ENCODE data around the gene SYT2. TPM values are rescaled to one million over a fixed set of nuclear protein-coding genes. Genes with fewer than 3 reads are reported as not detected.

SYT2 gene
- total RNA-seq, 1 experiment from 2014 or later = 12.1 TPM

DNA sequence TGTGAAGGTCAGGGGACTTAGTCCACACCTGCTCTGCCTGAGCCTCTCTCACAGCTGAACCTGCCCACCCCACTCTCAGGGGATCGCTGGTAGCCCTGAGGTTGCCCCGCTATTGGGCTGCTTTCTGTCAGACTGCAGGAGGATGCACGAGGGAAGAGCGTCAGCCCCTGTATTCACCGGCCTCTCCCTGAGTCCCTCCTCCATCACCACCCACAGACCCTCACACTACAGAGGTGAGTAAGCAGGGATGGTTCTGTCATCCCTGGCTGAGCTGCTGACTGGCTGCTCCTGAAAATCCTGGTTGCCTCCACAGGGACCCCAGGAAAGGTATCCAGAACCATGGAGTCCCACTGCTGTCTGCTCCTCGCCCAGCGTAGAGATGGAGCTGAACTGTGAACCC is 118.7 kb downstream of the SYT2 start:
- Mint-ChIP-seq H3K4me1 (no peaks in the 10 kb centered on the region), H3K27ac (no peak overlapping the region)
- TF ChIP-seq NFE2L1 (CRISPR knock-in tag; IDR thresholded peaks at IDR 0.05) (no peak), TEAD4 (CRISPR knock-in tag; IDR thresholded peaks at IDR 0.05) (no peak), NR3C1 (CRISPR knock-in tag; conservative IDR thresholded peaks at IDR 0.05; ENCODE audit: low read depth) (no peak), IRF2 (CRISPR knock-in tag; IDR thresholded peaks at IDR 0.05; ENCODE audit: borderline replicate concordance, low read depth) (no peak), TCF7 (CRISPR knock-in tag; IDR thresholded peaks at IDR 0.05; ENCODE audit: low read depth) (no peak), ZNF138 (CRISPR knock-in tag; conservative IDR thresholded peaks at IDR 0.05) (no peak), RELA (CRISPR knock-in tag; IDR thresholded peaks at IDR 0.05; ENCODE audit: borderline replicate concordance) (no peak), NR2C2 (CRISPR knock-in tag; IDR thresholded peaks at IDR 0.05) (no peak)
- TF ChIP-seq, protein P1, sequence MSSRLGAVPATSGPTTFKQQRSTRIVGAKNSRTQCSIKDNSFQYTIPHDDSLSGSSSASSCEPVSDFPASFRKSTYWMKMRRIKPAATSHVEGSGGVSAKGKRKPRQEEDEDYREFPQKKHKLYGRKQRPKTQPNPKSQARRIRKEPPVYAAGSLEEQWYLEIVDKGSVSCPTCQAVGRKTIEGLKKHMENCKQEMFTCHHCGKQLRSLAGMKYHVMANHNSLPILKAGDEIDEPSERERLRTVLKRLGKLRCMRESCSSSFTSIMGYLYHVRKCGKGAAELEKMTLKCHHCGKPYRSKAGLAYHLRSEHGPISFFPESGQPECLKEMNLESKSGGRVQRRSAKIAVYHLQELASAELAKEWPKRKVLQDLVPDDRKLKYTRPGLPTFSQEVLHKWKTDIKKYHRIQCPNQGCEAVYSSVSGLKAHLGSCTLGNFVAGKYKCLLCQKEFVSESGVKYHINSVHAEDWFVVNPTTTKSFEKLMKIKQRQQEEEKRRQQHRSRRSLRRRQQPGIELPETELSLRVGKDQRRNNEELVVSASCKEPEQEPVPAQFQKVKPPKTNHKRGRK (CRISPR knock-in tag; IDR thresholded peaks at IDR 0.05; ENCODE audit: borderline replicate concordance) = no peak
- TF ChIP-seq, protein P2, sequence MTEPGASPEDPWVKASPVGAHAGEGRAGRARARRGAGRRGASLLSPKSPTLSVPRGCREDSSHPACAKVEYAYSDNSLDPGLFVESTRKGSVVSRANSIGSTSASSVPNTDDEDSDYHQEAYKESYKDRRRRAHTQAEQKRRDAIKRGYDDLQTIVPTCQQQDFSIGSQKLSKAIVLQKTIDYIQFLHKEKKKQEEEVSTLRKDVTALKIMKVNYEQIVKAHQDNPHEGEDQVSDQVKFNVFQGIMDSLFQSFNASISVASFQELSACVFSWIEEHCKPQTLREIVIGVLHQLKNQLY (CRISPR knock-in tag; IDR thresholded peaks at IDR 0.05) = no peak
- TF ChIP-seq, protein P3, sequence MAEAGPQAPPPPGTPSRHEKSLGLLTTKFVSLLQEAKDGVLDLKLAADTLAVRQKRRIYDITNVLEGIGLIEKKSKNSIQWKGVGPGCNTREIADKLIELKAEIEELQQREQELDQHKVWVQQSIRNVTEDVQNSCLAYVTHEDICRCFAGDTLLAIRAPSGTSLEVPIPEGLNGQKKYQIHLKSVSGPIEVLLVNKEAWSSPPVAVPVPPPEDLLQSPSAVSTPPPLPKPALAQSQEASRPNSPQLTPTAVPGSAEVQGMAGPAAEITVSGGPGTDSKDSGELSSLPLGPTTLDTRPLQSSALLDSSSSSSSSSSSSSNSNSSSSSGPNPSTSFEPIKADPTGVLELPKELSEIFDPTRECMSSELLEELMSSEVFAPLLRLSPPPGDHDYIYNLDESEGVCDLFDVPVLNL (CRISPR knock-in tag; IDR thresholded peaks at IDR 0.05; ENCODE audit: borderline replicate concordance, low read depth) = no peak
- TF ChIP-seq, protein P4, sequence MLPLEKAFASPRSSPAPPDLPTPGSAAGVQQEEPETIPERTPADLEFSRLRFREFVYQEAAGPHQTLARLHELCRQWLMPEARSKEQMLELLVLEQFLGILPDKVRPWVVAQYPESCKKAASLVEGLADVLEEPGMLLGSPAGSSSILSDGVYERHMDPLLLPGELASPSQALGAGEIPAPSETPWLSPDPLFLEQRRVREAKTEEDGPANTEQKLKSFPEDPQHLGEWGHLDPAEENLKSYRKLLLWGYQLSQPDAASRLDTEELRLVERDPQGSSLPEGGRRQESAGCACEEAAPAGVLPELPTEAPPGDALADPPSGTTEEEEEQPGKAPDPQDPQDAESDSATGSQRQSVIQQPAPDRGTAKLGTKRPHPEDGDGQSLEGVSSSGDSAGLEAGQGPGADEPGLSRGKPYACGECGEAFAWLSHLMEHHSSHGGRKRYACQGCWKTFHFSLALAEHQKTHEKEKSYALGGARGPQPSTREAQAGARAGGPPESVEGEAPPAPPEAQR (CRISPR knock-in tag; IDR thresholded peaks at IDR 0.05) = no peak
- TF ChIP-seq, protein P5, sequence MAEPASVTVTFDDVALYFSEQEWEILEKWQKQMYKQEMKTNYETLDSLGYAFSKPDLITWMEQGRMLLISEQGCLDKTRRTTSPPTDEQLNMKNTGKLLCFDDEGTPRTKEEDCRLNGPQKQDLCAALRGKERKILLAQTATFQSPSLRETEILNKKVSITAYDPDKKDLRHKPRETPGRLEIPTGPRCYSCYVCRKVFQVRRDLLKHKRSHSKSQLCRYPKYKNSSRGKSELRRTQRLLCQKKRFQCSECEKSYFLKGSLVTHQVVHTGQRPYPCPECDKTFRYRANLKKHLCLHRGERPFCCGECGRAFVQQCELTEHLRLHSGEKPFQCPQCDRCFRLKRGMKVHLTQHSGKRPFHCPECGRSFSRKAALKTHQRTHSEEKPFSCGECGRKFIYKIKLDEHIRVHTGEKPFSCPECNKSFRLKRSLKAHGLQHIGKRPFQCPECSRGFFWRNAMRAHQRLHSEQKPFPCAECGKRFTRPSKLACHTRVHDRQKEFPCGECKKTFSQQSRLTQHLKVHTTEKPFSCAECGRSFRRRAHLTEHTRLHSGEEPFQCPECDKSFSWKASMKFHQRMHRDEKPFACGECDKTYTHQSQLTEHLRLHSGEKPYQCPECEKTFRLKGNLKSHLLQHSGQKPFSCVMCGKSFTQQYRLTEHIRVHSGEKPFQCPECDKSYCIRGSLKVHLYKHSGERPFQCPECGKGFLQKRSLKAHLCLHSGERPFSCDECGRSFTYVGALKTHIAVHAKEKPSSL (CRISPR knock-in tag; conservative IDR thresholded peaks at IDR 0.05) = no peak

DNA sequence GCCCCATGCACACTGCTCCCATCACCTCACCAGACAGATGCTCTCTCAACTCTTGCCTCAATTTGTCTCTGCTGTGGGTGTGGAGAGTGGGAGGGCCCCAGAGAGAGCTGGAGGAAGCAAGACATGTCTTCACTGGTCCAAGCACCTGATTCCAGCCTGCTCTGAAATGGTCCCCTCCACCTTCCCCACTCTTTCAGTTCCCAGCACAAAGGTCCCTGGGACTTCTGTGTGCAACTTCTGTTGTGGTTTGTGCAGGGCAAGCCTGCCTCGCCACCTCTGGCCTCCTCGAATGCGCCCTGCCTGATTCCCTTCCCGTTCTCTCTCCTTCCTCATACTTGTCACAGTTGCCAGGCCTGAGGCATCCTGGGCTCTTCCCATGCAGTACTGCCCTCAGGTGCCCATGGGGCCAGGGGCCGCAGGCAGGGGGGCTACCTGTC is 119.3 kb downstream of the SYT2 start:
- ATAC-seq = no peak
- TF ChIP-seq ETV6 (CRISPR knock-in tag; IDR thresholded peaks at IDR 0.05) (no peak), ZNF317 (CRISPR knock-in tag; IDR thresholded peaks at IDR 0.05; ENCODE audit: borderline replicate concordance, low read depth) (no peak)
- TF ChIP-seq, protein P2 (CRISPR knock-in tag; IDR thresholded peaks at IDR 0.05) = no peak
- TF ChIP-seq, protein P6, sequence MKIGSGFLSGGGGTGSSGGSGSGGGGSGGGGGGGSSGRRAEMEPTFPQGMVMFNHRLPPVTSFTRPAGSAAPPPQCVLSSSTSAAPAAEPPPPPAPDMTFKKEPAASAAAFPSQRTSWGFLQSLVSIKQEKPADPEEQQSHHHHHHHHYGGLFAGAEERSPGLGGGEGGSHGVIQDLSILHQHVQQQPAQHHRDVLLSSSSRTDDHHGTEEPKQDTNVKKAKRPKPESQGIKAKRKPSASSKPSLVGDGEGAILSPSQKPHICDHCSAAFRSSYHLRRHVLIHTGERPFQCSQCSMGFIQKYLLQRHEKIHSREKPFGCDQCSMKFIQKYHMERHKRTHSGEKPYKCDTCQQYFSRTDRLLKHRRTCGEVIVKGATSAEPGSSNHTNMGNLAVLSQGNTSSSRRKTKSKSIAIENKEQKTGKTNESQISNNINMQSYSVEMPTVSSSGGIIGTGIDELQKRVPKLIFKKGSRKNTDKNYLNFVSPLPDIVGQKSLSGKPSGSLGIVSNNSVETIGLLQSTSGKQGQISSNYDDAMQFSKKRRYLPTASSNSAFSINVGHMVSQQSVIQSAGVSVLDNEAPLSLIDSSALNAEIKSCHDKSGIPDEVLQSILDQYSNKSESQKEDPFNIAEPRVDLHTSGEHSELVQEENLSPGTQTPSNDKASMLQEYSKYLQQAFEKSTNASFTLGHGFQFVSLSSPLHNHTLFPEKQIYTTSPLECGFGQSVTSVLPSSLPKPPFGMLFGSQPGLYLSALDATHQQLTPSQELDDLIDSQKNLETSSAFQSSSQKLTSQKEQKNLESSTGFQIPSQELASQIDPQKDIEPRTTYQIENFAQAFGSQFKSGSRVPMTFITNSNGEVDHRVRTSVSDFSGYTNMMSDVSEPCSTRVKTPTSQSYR (CRISPR knock-in tag; IDR thresholded peaks at IDR 0.05) = no peak
- ChIA-PET CTCF (interaction anchor here (0.6 to 1.5 kb wide), 2 partner anchors 9 to 129 kb away, joined by 3 read pairs; no protein-coding TSS in a partner anchor), POLR2A (no interaction called here)
- no peak for DNase-seq (ENCODE audit: low spot score)
- no peaks in the 10 kb centered on the region for H3K4me1 Mint-ChIP-seq
- H3K9me3 Mint-ChIP-seq = no peaks in the 10 kb centered on the region
- no peaks in the 10 kb centered on the region for H3K36me3 Mint-ChIP-seq
- H3K4me3 Mint-ChIP-seq = no peak overlapping the region
- H3K27me3 Mint-ChIP-seq (ENCODE audit: low read depth) = no peaks in the 10 kb centered on the region; the same call in 1 of the 2 replicates
- no peak overlapping the region; the same call in 1 of the 2 replicates for H3K27ac Mint-ChIP-seq

More for the DNA sequence above, 118.7 kb downstream of the SYT2 start:
- Mint-ChIP-seq H3K36me3 (no peaks in the 10 kb centered on the region), H3K4me3 (no peak overlapping the region), H3K9me3 (no peaks in the 10 kb centered on the region), H3K27me3 (ENCODE audit: low read depth) (no peaks in the 10 kb centered on the region; the same call in 1 of the 2 replicates)
- no peak for ATAC-seq
- no peak for DNase-seq (ENCODE audit: low spot score)
- ChIA-PET CTCF (interaction anchor here (0.6 to 1.5 kb wide), 2 partner anchors 9 to 128 kb away, joined by 3 read pairs; no protein-coding TSS in a partner anchor), POLR2A (no interaction called here)

Data from WTC11 (cell line).